Middle frontal gyrus (tissue), 1 donor: ENCODE results near the gene TMEFF2.

Source experiments
- DNase-seq: peaks from one replicate; pipeline ENCODE4 v3.0.0-alpha.2; 2015; ENCODE audit warnings: low spot score; ENCODE audit errors: extremely low spot score

TMEFF2 gene

DNA sequence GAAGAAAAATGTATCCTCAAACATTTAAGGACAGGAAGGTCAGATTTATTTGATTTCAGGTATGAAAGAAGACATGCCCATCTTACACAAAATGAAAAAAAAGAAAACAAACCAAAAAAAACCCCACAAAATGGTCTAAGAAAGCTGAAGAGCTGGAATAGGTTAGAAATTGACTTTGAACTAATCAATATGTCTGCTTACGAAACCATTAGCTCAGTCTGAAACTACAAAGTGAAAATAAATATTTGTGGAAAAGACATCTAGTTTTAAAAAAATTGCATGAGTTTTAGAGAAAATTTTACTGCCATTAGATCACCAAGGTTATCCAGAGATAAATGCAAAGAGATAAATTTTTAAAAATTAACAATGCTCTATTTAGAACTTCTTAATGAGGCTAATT lies 125.3 kb downstream of the TMEFF2 start:
- DNase-seq = no peak

DNA sequence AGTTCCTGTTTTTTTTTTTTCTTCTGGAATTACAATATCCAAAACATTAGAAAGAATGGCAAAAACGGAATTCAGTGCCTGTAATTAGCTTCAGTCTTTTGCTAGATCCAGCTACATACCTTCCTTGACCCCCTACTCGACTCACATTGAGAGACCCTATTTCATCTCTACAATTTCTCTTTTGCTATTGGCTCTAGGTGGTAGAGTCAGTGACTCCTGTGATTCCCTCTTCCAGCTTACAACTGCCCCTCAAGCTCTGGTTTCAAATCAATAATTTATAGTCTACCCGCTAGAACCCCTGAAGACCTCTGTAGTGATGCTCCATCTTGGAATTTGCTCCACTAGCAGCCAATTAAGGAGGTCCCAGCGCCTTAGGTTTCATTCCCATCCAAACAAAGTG lies 125.8 kb downstream of the TMEFF2 start:
- no peak for DNase-seq

DNA sequence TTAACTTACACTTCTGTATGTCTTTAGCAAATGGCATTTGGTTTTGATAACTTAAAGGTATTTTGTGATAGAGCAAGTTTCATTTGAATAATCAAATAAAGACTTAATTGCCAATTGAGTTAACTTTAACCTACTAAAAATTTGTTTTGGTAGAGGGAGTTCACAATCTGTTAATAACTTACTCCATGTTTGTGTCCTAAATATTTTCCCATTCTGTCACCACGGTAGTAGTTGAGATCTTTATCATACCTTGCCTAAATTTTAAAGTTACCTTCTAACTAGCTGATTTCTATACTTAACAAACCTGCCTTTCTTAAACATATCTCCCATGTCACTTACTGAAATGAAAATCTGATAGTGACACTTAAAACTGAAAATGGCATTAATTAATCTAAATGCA lies 127.1 kb downstream of the TMEFF2 start:
- no peak for DNase-seq

DNA sequence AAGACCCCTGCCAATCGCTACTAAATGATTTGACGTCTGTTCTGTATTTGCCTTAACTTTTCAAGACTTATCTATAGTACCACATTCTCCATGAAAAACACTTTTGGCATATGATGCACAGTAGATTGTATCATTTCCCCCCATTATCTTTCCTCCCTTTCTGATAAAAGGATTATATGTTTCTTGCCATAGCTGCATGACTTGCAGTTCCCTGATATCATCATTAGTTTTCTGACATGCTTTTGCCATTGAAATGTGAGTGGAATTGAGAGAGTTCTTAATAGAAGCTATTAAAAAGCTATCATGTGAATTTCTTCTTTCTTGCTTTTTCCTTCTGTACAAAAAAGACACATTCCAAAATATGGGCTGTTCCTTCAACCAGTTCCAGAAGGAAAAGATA lies 130.3 kb downstream of the TMEFF2 start:
- no peak for DNase-seq

DNA sequence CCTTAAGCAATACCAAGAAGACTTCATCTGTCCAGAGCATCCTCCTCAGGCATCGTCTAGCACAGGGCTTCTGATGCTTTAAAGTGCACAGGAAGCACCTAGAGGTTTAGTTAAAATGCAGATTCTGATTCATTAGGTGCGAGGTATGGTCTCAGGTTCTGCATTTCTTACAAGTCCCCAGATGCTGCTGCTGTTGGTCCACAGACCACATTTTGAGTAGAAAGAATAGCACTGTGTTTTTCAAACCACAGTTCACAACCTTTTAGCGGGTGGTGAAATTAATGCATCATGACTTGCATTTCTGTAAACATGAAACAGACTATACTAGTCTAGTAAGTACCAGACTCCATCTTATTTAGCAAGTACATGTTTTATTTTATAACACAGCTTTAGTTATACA lies 134.6 kb downstream of the TMEFF2 start:
- DNase-seq = no peak

DNA sequence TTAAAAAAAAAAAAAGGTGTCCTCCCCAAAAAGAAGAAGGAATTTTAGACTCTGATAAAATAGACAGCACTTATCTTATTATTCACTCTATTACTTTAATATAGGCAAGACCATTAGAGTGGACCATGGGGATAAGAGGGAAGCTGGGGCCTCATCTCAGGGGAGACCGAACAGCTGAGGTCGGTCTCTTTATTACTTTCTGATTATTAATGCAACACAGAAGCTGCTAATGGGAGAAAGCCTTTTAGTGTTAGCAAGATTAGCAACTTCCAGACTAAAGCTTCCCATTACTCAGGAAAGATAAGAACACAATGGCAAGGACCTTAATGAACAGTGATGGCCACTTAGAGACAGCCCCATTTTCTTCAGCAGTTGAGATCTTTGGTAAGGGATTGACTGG lies 135.5 kb downstream of the TMEFF2 start:
- DNase-seq = no peak

DNA sequence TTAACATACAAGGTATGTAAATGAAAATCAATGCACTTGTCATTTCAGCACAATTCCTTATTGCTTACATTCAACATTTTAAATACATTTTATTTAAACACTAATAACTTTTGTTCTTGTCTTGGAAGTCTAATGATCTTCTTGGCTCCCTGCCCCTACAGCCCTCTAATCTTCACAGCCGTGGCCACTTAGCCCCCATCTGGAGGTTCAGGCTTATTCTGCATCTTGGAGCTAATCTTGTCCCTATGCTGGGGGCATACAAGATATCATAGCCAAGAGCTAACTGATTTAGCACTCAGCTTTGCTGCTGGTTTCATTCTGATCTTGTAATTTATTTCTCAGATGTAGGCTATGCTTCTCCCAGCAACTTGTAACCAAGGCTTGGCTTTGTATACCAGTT lies 140.8 kb downstream of the TMEFF2 start:
- DNase-seq = no peak

DNA sequence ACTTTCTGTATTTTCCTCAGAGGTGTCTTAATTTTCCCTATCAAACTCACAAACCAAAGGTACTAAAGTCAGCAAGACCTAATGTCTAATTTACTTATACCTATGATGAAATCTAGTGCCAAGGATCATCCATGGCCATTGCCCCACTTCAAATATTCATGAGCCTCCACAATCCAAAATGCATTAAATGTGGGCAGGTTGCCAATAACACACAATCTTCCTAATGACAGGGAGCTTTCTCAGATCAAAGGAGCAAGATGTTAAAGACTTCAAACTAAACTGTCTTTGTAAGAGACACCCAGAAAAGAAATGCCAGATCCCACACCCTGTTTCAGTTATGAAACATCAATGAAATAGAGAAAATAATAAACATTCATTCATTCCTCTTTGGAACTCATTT lies 143.2 kb downstream of the TMEFF2 start:
- DNase-seq = no peak

DNA sequence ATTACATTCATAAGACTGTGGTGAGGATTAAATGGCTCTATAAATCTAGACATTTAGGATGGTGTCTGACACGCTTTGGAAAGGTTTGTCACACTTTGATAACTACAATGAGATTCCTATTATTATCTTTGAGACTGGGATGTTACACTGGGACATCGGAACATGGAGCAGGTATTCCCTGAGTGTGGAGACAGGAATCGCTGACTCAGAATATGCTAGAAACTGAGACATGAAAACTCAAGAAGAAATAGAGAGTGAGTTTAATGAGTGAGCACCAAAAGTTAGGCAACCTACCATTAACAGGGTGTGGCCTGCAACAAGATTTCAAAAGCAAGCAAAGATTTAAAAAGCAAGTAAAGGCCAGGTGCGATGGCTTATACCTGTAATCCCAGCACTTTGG lies 145.4 kb downstream of the TMEFF2 start:
- DNase-seq = no peak

DNA sequence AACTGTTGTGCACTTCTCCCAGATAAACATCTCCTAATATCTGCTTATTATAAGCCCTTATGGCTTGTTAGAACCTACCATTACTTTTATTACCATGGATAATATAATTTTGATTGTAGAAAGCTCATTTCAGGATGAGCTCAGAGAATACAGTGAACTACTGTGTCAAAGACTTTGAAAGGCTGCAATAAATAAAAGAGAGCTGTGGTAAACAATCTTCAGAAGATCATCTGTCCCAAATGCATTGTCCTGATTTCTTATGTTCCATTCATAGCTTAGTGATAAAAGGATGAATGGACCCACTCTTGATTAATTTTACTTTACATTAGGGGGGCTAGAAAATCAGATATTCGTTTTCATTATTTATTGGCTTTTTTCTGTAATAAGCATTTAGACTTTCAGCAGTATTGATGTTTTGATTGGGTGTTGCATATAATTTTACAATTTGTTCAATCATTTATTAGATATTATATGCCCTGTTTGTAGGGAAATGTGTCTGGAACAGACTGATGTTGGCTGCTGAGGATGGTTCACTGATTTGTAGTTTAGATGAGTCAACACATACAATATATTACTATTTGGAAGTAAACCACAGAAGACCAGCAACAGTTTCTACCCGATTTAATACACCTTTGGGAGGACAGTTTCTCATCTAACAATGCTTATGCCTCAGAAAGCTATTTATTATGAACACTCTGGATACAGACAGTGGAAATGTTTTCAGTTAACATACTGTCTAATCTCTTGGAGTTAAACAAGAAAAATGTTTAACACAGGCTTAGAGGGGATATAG lies 147.2 kb downstream of the TMEFF2 start:
- DNase-seq = no peak

DNA sequence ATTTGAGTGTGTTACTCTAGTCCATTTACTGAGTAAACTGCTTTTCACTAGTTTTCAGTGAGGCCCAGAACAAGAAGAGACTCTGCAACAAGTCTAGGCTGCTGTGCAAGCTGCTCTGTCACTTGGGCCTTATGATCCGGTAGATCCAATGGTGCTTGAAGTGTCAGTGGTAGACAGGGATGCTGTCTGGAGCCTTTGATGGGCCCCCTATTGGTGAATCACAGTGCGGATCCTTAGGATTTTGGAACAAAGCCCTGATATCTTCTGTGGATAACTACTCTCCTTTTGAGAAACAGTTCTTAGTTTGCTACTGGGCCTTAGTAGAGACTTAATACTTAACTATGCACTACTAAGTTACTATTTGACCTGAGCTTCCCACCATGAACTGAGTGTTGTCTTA lies 150.2 kb downstream of the TMEFF2 start:
- no peak for DNase-seq

DNA sequence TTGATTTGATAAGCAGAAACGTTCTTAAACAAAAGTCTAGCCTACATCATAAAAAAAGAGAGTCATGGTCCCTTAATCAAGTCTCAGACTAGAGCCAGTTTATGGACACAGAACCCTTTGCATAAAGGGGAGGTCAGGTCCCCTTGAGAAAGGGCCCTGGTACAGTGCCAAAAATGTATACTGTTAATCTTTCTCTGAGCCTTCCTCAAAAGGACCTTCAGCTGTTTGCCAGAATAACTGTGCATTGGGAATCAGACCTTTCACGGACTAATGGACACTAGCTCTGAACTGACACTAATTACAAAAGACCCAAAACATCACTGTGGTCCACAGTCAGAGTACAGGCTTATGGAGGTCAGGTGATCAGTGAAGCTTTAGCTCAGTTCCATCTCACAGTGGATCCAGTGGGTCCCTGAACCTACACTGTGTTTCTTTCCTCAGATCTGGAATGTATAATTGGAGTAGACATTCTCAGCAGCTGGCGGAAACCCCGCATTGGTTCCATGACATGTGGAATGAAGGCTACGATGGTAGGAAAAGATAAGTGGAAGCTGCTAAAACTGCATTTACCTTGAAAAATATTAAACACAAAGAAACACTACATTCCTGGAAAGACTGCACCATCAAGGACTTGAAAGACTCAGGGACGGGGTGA lies 151.4 kb downstream of the TMEFF2 start:
- no peak for DNase-seq

DNA sequence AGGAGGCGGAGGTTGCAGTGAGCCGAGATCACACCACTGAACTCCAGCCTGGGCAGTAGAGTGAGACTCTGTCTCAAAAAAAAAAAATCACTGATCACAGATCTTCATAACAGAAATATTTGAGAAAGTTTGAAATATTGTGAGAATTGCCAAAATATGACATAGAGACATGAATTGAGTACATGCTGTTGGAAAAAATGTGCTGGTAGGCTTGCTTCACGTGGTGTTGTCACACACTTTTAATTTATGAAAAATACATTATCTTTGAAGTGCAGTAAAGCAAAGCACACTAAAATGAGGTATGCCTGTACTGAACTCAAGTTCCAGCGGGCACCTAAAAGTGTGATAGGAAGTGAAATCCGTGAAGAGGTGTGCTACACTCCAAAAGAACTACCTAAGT lies 152.6 kb downstream of the TMEFF2 start:
- DNase-seq = no peak

DNA sequence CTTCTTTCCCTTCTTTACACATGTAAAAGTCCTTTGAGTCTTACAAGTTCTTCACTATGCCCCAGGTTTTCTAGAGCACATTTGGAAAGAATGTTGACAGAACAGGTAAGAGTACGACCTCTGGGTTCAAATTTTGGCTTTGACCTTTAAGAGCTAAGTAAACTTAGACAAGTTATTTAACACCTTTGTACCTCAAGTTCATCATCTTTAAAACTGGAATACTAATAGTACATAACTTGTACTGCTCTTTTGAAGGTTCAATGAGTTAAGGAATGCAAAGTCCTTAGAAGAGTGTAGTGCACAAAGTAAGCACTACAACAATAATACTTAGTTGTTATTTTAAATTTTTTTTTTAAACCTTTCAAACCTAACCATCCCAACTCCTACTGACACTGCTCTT lies 156.6 kb downstream of the TMEFF2 start:
- DNase-seq = no peak

DNA sequence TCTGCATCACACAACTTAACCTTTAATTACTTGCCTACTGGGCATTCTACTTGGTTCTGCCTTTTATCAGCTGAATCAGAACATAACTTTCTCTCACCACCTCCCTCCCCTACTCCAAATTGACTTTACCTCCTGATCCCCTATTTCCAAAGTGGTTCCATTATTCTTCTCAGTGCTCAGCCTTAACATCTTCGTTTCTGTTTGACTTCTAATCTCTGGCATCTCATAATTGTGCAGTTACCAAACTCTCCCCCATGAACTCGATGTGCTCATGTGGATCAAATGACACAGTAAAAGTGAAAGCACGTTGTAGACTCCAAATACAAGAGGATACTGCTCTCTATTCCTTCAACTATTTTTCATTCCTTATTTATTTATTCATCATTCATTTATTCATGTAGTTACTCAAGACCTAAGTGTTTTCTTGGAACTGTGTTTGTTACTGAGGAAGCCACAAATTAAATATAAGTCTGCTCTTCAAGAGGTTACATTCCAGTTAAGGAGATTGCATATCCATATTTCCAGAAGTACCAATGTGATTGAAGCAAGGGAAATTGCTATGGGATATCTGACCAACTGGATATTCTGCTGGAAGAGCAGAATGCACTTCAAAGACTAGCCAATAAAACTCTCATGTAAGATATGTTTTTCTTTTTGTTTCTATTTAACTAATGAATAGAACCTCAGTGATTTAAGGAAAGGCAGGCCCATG lies 158.8 kb downstream of the TMEFF2 start:
- no peak for DNase-seq

DNA sequence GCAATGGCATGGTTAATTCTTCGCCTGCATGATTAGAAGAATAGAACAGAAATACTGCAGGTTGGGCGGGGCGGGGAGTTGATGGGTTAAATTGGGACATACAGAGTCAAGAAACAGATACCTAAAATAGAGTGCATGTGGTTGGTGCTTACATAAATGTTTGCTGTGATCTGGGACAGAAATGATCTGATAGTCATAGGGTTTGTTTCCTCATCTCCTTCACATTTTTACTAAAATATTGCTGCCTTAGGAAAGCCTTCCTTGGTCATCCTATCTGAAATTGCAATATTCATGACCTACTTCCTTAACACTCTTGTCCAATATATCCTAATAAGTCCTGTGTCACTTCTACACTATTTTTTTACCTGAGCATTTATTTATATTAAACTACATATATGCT lies 163.9 kb downstream of the TMEFF2 start:
- DNase-seq = no peak

DNA sequence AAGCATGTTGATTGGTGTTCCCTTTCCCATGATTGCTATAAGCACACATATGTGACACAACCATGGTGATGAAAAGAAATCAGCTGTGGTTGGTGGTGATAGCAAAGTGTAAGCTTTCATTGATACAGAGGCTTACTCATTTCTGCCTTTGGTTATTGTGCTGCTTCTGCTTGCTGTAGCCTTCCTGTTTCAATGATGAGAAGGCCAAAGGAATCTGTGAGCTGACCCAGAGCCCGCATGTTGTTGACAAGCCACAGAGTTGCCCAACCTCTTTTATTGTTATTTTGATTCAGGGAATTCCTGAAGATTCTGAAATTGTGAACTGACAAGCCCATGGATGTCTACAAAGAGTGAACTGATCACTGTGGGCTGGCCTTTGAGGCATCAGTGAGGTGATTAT lies 164.4 kb downstream of the TMEFF2 start:
- DNase-seq = no peak

DNA sequence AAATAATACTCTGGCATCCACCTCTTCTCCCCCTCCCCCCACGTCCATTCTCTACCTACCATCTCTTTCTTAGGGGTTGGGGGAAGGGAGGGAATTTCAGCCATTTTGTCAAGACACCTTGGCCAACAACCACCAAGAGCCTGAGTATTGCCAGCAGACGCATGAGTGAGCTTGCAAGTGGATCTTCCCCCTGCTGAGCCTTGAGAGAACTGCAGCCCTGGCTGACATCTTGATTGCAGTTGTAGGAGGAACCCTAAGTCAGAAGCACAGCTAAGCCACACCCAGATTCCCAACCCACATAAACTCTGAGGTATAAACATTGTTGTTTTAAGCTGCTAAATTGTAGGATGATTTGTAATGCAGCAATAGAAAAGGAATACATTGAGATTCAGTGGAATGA lies 165.6 kb downstream of the TMEFF2 start:
- DNase-seq = no peak

DNA sequence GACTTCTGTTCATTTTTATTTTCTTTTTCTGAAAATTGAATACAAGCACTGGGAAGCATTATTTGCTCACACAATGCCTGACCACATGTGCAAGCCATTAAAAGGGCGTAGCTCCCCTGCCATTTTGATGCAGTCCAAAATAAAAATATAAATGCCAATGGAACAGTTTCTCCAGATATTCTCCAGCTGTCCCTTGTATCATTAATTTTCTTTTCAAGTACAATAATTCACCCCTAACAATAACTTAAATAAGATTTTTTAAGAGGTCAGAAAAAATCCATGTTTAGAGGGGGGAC lies 168.0 kb downstream of the TMEFF2 start:
- DNase-seq = no peak

DNA sequence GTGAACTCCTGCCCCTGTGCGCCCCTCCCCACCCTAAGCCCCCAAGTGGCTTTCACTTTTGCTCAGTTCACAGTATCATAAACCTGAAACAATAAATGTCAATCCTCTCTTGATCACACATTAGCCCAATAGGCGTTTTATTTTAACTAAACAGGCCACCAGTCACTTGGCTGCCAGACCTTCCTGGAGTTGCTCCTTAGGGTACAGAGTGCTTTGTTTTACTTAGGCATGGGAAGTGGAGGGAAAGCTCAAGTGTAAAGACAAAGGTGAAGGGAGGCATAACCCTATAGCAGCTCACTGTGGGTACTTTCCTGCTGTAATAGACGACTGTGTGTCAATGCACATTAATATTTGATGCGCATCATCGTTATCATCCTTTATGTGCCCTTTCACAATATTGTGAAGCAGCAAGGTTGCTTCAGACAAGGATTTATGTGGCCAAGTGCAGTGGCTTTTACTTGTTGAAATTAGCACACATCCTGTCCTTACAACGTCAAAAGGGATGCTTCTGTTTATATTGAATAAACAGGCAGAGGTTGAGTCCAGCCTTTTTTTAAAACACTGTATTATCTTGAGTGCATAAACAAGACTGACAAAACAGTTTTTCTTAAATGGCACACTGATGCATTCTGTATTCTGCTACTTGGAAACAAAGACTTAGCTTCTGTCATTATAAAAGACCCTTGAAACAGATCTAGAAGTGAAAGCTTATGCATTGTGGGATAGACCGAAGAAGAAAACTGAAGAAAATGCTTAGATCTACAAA lies 168.5 kb downstream of the TMEFF2 start:
- no peak for DNase-seq

DNA sequence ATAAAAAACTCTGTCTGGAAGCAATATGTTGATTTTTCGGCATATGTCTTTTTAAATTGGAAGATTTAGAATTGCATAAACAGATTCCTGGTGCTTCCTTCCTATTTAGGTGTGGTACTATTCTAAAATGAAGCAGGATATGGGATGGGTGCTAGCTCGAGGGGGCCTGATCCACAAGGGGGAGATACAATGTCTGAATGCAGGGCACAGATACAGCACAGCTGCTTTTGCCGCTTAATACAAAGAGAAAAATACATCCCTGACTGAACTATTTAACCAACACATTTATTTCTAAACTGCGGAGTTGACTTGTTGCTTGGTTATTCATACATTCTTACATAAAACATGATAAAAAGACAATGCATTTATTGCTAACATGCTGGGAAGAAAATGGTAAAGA lies 169.1 kb downstream of the TMEFF2 start:
- DNase-seq = no peak

DNA sequence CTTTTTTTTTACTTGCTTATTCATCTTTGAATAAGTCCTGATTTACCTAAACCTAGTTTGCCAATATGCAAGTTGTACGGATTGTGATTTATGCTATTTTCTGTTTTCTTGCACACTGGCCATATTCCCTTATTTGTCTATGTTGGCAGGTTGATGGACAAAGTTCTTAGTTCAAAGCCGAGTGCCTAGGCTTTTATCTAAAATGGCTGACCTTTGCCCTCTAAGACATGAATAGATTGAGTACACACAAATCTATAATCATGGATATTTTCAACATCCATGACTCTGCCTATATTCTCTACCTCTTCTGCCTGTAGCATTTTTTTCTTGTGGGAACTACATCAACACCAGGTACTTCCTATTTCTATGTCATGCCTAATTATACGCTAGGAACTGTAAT lies 171.7 kb downstream of the TMEFF2 start:
- DNase-seq = no peak
